HEK293T (cell line): ENCODE measurements around the gene GRPEL1.

Experiments
- BHLHE40 ChIP-seq: fragments of 450-650 bp; IDR thresholded peaks from 2 replicates; pipeline ENCODE4 v1.6.1; 2016; ENCODE audit warnings: mild to moderate bottlenecking, moderate library complexity, borderline replicate concordance
- FOXA1 ChIP-seq: fragments of 450-650 bp; IDR thresholded peaks from 2 replicates; pipeline ENCODE4 v1.6.1; 2016; ENCODE audit warnings: mild to moderate bottlenecking
- HDGF ChIP-seq: fragments of 450-650 bp; IDR thresholded peaks from 2 replicates; pipeline ENCODE4 v1.6.1; 2017; ENCODE audit warnings: antibody characterized with exemption, borderline replicate concordance
- PKNOX1 ChIP-seq: fragments of 450-650 bp; IDR thresholded peaks from 2 replicates; pipeline ENCODE4 v1.6.1; 2016
- SP1 ChIP-seq: fragments of 450-650 bp; IDR thresholded peaks from 2 replicates; pipeline ENCODE4 v1.6.1; 2017

- no peak for TF ChIP-seq FOXA1
- TF ChIP-seq SP1, result no peak
- no peak for TF ChIP-seq HDGF
- no peak for TF ChIP-seq PKNOX1
- TF ChIP-seq BHLHE40, result no peak
Observed at GRCh38 chr4:7016086-7016485, 51.8 kb downstream of the GRPEL1 start.
